ENCODE measurements around the gene ZCCHC17.

- TF ChIP-seq CTCF (IDR thresholded peaks at IDR 0.05; ENCODE audit: insufficient read depth, low read length) (no peak), GABPA (IDR thresholded peaks at IDR 0.05; ENCODE audit: low read depth) (no peak), POLR2AphosphoS5 (IDR thresholded peaks at IDR 0.05; ENCODE audit: low read depth) (no peak), SPI1 (IDR thresholded peaks at IDR 0.05; ENCODE audit: borderline replicate concordance, low read depth) (no peak)
- TF ChIP-seq, protein P1, sequence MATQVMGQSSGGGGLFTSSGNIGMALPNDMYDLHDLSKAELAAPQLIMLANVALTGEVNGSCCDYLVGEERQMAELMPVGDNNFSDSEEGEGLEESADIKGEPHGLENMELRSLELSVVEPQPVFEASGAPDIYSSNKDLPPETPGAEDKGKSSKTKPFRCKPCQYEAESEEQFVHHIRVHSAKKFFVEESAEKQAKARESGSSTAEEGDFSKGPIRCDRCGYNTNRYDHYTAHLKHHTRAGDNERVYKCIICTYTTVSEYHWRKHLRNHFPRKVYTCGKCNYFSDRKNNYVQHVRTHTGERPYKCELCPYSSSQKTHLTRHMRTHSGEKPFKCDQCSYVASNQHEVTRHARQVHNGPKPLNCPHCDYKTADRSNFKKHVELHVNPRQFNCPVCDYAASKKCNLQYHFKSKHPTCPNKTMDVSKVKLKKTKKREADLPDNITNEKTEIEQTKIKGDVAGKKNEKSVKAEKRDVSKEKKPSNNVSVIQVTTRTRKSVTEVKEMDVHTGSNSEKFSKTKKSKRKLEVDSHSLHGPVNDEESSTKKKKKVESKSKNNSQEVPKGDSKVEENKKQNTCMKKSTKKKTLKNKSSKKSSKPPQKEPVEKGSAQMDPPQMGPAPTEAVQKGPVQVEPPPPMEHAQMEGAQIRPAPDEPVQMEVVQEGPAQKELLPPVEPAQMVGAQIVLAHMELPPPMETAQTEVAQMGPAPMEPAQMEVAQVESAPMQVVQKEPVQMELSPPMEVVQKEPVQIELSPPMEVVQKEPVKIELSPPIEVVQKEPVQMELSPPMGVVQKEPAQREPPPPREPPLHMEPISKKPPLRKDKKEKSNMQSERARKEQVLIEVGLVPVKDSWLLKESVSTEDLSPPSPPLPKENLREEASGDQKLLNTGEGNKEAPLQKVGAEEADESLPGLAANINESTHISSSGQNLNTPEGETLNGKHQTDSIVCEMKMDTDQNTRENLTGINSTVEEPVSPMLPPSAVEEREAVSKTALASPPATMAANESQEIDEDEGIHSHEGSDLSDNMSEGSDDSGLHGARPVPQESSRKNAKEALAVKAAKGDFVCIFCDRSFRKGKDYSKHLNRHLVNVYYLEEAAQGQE (IDR thresholded peaks at IDR 0.05; ENCODE audit: insufficient replicate concordance, low read depth): no peak
Measured at GRCh38 chr1:31346785-31347184, 50.0 kb downstream of the ZCCHC17 start.

Measured in HL-60 (cell line).